PC-9 (cell line): ENCODE data around the gene HIPK1. TPM values are rescaled to one million over a fixed set of nuclear protein-coding genes. Genes with fewer than 3 reads are reported as not detected.

Experiments used
- BruUV-seq: library from RNA; stranded (reverse); fragments of 400-500 nt; replicated peaks from 2 replicates; lab custom pipeline; 2021; lab: Mats Ljungman, UMichigan
- CTCF ChIA-PET: fragments of 300-600 bp; sonication (Branson Sonifier 250); formaldehyde crosslinking; loops from one replicate; lab custom pipeline; 2022; ENCODE audit warnings: antibody characterized with exemption; lab: Charles Lee
- POLR2A ChIA-PET: fragments of 300-600 bp; sonication (Branson Sonifier 250); formaldehyde crosslinking; loops from one replicate; lab custom pipeline; 2022; ENCODE audit warnings: antibody characterized with exemption; ENCODE audit not compliant: unreplicated experiment; lab: Charles Lee
- DNase-seq, 2 experiments: peaks; one replicate each; pipeline versions ENCODE4 v3.0.0 to v3.0.0-alpha.2; 2015 to 2022; ENCODE audit warnings: mixed read lengths in 1 of 2
- H2AFZ ChIP-seq: fragments of 200-600 bp; sonication (generic); 2 replicates; pipeline ENCODE4 v1.8.1; 2017; ENCODE audit warnings: antibody characterized with exemption
- H3F3A ChIP-seq: fragments of 200-600 bp; sonication (generic); 2 replicates; pipeline ENCODE4 v1.8.1; 2017; ENCODE audit warnings: antibody characterized with exemption, mild to moderate bottlenecking, low read depth; ENCODE audit not compliant: insufficient read depth
- H3K27ac ChIP-seq: fragments of 200-600 bp; sonication (generic); 2 replicates; pipeline ENCODE4 v1.6.1; 2016; ENCODE audit warnings: mixed run types
- H3K27me3 ChIP-seq: fragments of 200-600 bp; sonication (generic); 2 replicates; pipeline ENCODE4 v1.6.1; 2016; ENCODE audit warnings: low read depth, mixed run types; ENCODE audit not compliant: insufficient read depth
- H3K36me3 ChIP-seq: fragments of 200-600 bp; sonication (generic); 2 replicates; pipeline ENCODE4 v1.6.1; 2016; ENCODE audit warnings: low read depth, mixed run types
- H3K4me1 ChIP-seq: fragments of 200-600 bp; sonication (generic); replicated peaks from 2 replicates; pipeline ENCODE4 v1.6.1; 2016; ENCODE audit warnings: mixed run types; ENCODE audit not compliant: insufficient read depth
- H3K4me2 ChIP-seq: fragments of 200-600 bp; sonication (generic); 2 replicates; pipeline ENCODE4 v1.6.1; 2017; ENCODE audit warnings: mixed run types
- H3K4me3 ChIP-seq: fragments of 200-600 bp; sonication (generic); 2 replicates; pipeline ENCODE4 v1.6.1; 2016; ENCODE audit warnings: mixed run types
- H3K79me2 ChIP-seq: fragments of 200-600 bp; sonication (generic); 2 replicates; pipeline ENCODE4 v1.6.1; 2017; ENCODE audit warnings: low read depth, mixed run types
- H3K9me2 ChIP-seq: fragments of 200-600 bp; sonication (generic); 2 replicates; pipeline ENCODE4 v1.8.1; 2017; ENCODE audit warnings: mild to moderate bottlenecking; ENCODE audit not compliant: insufficient read depth
- H3K9me3 ChIP-seq: fragments of 200-600 bp; sonication (generic); 2 replicates; pipeline ENCODE4 v1.8.1; 2016; ENCODE audit warnings: low read depth; ENCODE audit not compliant: insufficient read depth
- H4K20me1 ChIP-seq: fragments of 200-600 bp; sonication (generic); 2 replicates; pipeline ENCODE4 v1.8.1; 2017; ENCODE audit not compliant: insufficient read depth
- CTCF ChIP-seq: fragments of 200-600 bp; sonication (generic); conservative IDR thresholded peaks from 2 replicates; pipeline ENCODE4 v1.6.1; 2017; ENCODE audit warnings: mixed run types, antibody characterized with exemption, mild to moderate bottlenecking, moderate library complexity
- EZH2 ChIP-seq: fragments of 200-600 bp; sonication (generic); IDR thresholded peaks from 2 replicates; pipeline ENCODE4 v1.8.0; 2017; ENCODE audit warnings: antibody characterized with exemption, low read depth
- intact Hi-C: fragments of 100-400 bp; cut with micrococcal nuclease; formaldehyde crosslinking; loops from one replicate; pipeline ENCODE4 v1.10.0; 2022; ENCODE audit not compliant: unreplicated experiment
- total RNA-seq: library from RNA; stranded (reverse); gene quantifications from 2 replicates; pipeline ENCODE4 v1.2.3, GENCODE V29; 2021

HIPK1 gene
- total RNA-seq, 1 experiment from 2014 or later = 26.3 TPM

GRCh38 chr1:113993072-113993471, 63.9 kb downstream of the HIPK1 start:
- no peak for DNase-seq
- Histone ChIP-seq H3K79me2 (no peaks in the 10 kb centered on the region), H4K20me1 (no peaks in the 10 kb centered on the region), H3K4me1 (no peaks in the 10 kb centered on the region), H2AFZ (no peak overlapping the region), H3K27ac (no peak overlapping the region), H3K9me2 (no peaks in the 10 kb centered on the region), H3K27me3 (no peaks in the 10 kb centered on the region), H3K4me3 (no peak overlapping the region), H3K9me3 (peaks cover 14% of the 10 kb centered on the region), H3K36me3 (no peaks in the 10 kb centered on the region), H3F3A (no peaks in the 10 kb centered on the region), H3K4me2 (no peak overlapping the region)
- intact Hi-C loops = no loop called here
- BruUV-seq = no TSS peak
- TF ChIP-seq CTCF (no peak), EZH2 (no peak)
- CTCF ChIA-PET = no interaction called here
- POLR2A ChIA-PET = no interaction called here

GRCh38 chr1:113993766-113994165, 64.6 kb downstream of the HIPK1 start:
- CTCF ChIA-PET = no interaction called here
- Histone ChIP-seq H3K9me2 (no peaks in the 10 kb centered on the region), H3K4me2 (no peak overlapping the region), H2AFZ (no peak overlapping the region), H3K36me3 (no peaks in the 10 kb centered on the region), H3K4me1 (no peaks in the 10 kb centered on the region), H3K27me3 (no peaks in the 10 kb centered on the region), H3F3A (no peaks in the 10 kb centered on the region), H3K79me2 (no peaks in the 10 kb centered on the region), H3K9me3 (peaks cover 14% of the 10 kb centered on the region), H3K27ac (no peak overlapping the region), H4K20me1 (no peaks in the 10 kb centered on the region), H3K4me3 (no peak overlapping the region)
- intact Hi-C loops = no loop called here
- DNase-seq = no peak
- no peak for TF ChIP-seq EZH2
- no peak for TF ChIP-seq CTCF
- no TSS peak for BruUV-seq
- POLR2A ChIA-PET = no interaction called here

- Histone ChIP-seq H3K79me2 (no peaks in the 10 kb centered on the region), H3K4me1 (no peaks in the 10 kb centered on the region), H3F3A (no peaks in the 10 kb centered on the region), H3K4me3 (no peak overlapping the region), H3K9me3 (peaks cover 14% of the 10 kb centered on the region), H2AFZ (no peak overlapping the region), H3K27me3 (no peaks in the 10 kb centered on the region), H3K36me3 (no peaks in the 10 kb centered on the region), H3K4me2 (no peak overlapping the region), H4K20me1 (no peaks in the 10 kb centered on the region), H3K9me2 (no peaks in the 10 kb centered on the region), H3K27ac (no peak overlapping the region)
- no peak for DNase-seq
- ChIA-PET POLR2A (no interaction called here), CTCF (no interaction called here)
- no peak for TF ChIP-seq CTCF
- no peak for TF ChIP-seq EZH2
- intact Hi-C loops = no loop called here
- no TSS peak for BruUV-seq
These were observed 66.3 kb downstream of the HIPK1 start for GRCh38 chr1:113995382-113995781.
